ENCODE results near the gene MAFG. TPM values are rescaled to one million over a fixed set of nuclear protein-coding genes. Genes with fewer than 3 reads are reported as not detected.

Gene MAFG
- total and polyA plus RNA-seq, 2 donors (not counting 1 experiment from before 2014, with no cell fraction given) = 11.3 to 20.6 TPM

DNA sequence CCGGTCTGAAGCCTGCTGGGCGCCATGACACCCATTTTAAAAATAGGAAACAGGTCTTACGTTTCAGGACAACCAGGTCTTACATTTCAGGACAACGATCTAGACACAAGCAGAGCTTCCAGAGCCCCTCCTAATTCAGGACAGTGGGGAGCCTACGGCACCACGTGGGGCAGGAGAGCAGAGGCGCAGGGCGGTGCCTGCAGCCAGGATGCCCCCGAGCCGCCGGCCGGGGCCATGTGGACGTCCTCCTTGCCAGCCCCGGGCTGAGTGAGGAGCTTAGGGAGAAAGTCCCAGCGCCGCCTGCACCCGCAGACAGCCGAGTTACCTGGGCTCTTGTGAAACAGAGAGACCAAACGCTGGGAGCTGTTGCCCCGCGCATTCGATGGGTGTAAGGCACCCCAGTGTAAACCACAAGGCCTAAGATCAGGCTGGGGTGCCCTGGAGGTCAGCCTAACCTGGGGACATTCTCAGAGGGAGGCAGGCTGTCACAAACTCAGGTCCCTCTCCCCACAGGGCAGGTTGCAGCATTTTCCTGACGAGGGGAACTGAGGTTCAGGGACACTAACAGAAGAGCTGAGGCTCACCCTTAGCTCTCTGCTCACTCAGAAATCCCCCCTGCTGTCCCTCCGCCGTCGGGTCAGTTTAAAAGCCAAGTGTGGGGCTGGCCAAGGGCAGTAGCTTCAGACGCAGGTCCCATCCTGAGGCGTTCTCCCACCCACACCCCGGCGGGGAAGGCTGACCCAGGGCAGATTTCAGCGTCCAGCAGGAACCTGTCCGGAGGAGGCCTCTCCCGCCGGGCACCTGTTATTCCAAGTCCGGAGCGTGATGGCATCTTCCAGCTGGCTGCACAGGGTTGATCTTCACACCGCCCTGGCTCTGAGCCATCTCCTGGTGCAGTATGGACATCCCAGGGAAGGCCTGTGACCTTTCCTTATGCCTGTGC, 35.2 kb upstream of the MAFG start:
- Histone ChIP-seq H3K9me3 (ENCODE audit: control insufficient read depth, insufficient read depth, low read depth, low read length) (no peaks in the 10 kb centered on the region), H3K79me2 (ENCODE audit: control insufficient read depth, insufficient read depth, low read length) (no peaks in the 10 kb centered on the region), H4K20me1 (ENCODE audit: control insufficient read depth, extremely low read depth, insufficient read depth, low read length) (no peaks in the 10 kb centered on the region), H3K27ac (ENCODE audit: insufficient read depth, low read length) (no peak overlapping the region), H2AFZ (ENCODE audit: low read length) (no peak overlapping the region), H3K27me3 (ENCODE audit: control insufficient read depth, insufficient read depth, low read length) (peaks cover 36% of the 10 kb centered on the region), H3K36me3 (ENCODE audit: control insufficient read depth, insufficient read depth, low read length) (no peaks in the 10 kb centered on the region), H3K9ac (ENCODE audit: insufficient read depth, low read length) (no peak overlapping the region), H3K4me3 (replicated peaks in 1 of 4; ENCODE audit: control extremely low read depth in 1 of 4, insufficient read depth in 1 of 4, low read depth in 3 of 4, low read length in 4 of 4) (no peak overlapping the region), H3K4me1 (ENCODE audit: control insufficient read depth, extremely low read depth, insufficient read depth, low read length) (peaks cover 10% of the 10 kb centered on the region), H3K4me2 (ENCODE audit: extremely low read depth, insufficient read depth, low read length) (no peak overlapping the region)
- TF ChIP-seq, protein P1, sequence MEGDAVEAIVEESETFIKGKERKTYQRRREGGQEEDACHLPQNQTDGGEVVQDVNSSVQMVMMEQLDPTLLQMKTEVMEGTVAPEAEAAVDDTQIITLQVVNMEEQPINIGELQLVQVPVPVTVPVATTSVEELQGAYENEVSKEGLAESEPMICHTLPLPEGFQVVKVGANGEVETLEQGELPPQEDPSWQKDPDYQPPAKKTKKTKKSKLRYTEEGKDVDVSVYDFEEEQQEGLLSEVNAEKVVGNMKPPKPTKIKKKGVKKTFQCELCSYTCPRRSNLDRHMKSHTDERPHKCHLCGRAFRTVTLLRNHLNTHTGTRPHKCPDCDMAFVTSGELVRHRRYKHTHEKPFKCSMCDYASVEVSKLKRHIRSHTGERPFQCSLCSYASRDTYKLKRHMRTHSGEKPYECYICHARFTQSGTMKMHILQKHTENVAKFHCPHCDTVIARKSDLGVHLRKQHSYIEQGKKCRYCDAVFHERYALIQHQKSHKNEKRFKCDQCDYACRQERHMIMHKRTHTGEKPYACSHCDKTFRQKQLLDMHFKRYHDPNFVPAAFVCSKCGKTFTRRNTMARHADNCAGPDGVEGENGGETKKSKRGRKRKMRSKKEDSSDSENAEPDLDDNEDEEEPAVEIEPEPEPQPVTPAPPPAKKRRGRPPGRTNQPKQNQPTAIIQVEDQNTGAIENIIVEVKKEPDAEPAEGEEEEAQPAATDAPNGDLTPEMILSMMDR (conservative IDR thresholded peaks at IDR 0.05 in 1 of 2, IDR thresholded peaks at IDR 0.05 in 1 of 2; ENCODE audit: low read depth in 1 of 2, low read length in 2 of 2) = no peak
- TF ChIP-seq EZH2 (IDR thresholded peaks at IDR 0.05; ENCODE audit: low read length, missing control alignments) = no peak
- no peak for DNase-seq (ENCODE audit: low read depth in 2 of 2)

DNA sequence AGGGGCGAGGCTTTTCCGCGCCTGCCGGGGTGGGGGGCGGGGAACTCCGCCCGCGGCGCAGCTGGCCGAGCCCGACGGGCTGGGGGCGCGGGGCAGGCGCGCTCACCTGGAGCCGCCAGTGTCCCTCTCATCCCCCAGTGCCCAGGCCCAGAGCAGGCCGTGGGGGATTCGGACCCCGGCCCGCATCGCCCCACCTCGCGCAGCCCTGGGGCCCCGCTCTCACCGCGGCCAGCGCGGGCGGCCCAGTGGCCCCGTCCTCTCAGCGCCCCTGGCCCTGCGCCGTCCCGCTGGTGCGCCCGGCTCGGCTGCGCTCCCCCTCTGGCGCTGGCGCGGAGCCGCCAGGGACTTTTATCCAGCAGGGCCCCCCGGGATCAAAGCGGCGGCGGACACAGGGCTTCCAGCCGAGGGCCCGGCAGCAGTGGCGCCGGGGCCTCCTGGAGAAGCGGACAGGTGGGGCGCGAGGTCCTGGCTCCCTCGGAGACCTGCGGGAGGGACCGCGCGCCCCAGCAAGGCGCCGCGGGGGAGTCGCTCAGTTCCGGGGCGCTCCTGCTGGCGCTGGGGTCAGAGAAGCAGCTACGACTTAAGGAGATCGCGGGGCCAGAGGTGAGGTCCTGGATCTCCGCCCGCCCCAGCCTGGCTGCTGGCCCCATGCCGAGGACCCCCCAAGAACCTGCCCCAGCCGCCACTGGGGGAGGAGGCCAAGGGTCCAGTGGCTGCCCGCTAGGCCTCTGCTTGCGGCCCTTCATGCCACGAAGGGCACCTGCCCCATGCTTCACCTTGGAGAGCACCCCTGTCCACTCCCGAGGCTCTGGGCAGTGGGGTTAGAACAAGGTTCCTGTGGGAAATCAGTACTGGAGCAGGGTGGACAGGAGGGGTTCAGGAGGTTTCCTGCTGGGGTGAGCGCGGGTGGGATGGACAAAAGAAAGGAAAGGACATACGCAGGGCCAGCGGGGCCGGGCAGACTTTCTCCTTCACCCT, 34.3 kb upstream of the MAFG start:
- no peaks in the 10 kb centered on the region for H4K20me1 ChIP-seq (ENCODE audit: control insufficient read depth, extremely low read depth, insufficient read depth, low read length)
- no peaks in the 10 kb centered on the region for H3K79me2 ChIP-seq (ENCODE audit: control insufficient read depth, insufficient read depth, low read length)
- peaks cover 2% of the 10 kb centered on the region for H3K4me1 ChIP-seq (ENCODE audit: control insufficient read depth, extremely low read depth, insufficient read depth, low read length)
- H3K27me3 ChIP-seq (ENCODE audit: control insufficient read depth, insufficient read depth, low read length) = peaks cover 36% of the 10 kb centered on the region
- H3K4me2 ChIP-seq (ENCODE audit: extremely low read depth, insufficient read depth, low read length) = no peak overlapping the region
- no peak for DNase-seq (ENCODE audit: low read depth in 2 of 2)
- H3K9me3 ChIP-seq (ENCODE audit: control insufficient read depth, insufficient read depth, low read depth, low read length) = no peaks in the 10 kb centered on the region
- no peak overlapping the region for H3K27ac ChIP-seq (ENCODE audit: insufficient read depth, low read length)
- TF ChIP-seq, protein P1 (conservative IDR thresholded peaks at IDR 0.05 in 1 of 2, IDR thresholded peaks at IDR 0.05 in 1 of 2; ENCODE audit: low read depth in 1 of 2, low read length in 2 of 2) = no peak
- TF ChIP-seq EZH2 (IDR thresholded peaks at IDR 0.05; ENCODE audit: low read length, missing control alignments) = peak; percentile 78
- no peak overlapping the region for H3K9ac ChIP-seq (ENCODE audit: insufficient read depth, low read length)
- H3K36me3 ChIP-seq (ENCODE audit: control insufficient read depth, insufficient read depth, low read length) = no peaks in the 10 kb centered on the region
- no peak overlapping the region for H3K4me3 ChIP-seq (replicated peaks in 1 of 4; ENCODE audit: control extremely low read depth in 1 of 4, insufficient read depth in 1 of 4, low read depth in 3 of 4, low read length in 4 of 4)
- H2AFZ ChIP-seq (ENCODE audit: low read length) = no peak overlapping the region

DNA sequence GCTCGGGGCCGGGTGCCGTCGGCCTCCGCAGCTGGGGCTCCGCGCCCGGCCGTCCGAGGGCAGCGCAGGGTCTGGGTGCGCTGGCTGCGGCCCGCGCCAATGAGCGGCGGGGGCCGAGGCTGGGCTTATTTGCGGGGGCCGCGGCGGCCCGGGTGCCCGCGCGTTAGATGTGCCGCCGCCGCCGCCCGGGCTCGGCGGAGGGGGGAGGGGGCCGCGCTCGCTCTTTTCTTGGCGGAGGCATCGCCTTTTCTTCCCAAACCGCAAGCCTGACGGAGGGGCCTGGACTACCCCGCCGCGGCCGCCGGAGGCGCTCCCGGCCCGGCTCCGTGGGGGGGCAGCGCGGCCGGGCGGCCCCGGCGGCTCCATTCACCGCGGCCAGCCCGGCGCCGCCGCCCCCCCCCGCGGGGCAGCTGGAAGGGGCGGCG, 33.6 kb upstream of the MAFG start, which contains the start of gene NOTUM:
NOTUM (minus strand) TSS at position 101 of the 425 bp plus-strand sequence. CDS start 278 bp downstream, outside the sequence.
- H2AFZ ChIP-seq (ENCODE audit: low read length) = no peak within 1 kb of the TSS

More for the DNA sequence above, 33.6 kb upstream of the MAFG start, which contains the start of gene NOTUM:
- Histone ChIP-seq H3K9ac (ENCODE audit: insufficient read depth, low read length) (no peak within 1 kb of the TSS), H4K20me1 (ENCODE audit: control insufficient read depth, extremely low read depth, insufficient read depth, low read length) (no peaks in the 10 kb centered on the region), H3K36me3 (ENCODE audit: control insufficient read depth, insufficient read depth, low read length) (no peaks in the 10 kb centered on the region), H3K27me3 (ENCODE audit: control insufficient read depth, insufficient read depth, low read length) (peaks cover 36% of the 10 kb centered on the region), H3K9me3 (ENCODE audit: control insufficient read depth, insufficient read depth, low read depth, low read length) (no peaks in the 10 kb centered on the region), H3K4me2 (ENCODE audit: extremely low read depth, insufficient read depth, low read length) (no peak within 1 kb of the TSS), H3K4me3 (replicated peaks in 1 of 4; ENCODE audit: control extremely low read depth in 1 of 4, insufficient read depth in 1 of 4, low read depth in 3 of 4, low read length in 4 of 4) (peak within 1 kb of the TSS in 1 of 4 experiments; percentile 20), H3K27ac (ENCODE audit: insufficient read depth, low read length) (no peak within 1 kb of the TSS), H3K79me2 (ENCODE audit: control insufficient read depth, insufficient read depth, low read length) (no peaks in the 10 kb centered on the region), H3K4me1 (ENCODE audit: control insufficient read depth, extremely low read depth, insufficient read depth, low read length) (peaks cover 2% of the 10 kb centered on the region)
- TF ChIP-seq, protein P1 (conservative IDR thresholded peaks at IDR 0.05 in 1 of 2, IDR thresholded peaks at IDR 0.05 in 1 of 2; ENCODE audit: low read depth in 1 of 2, low read length in 2 of 2) = peak in 1 of 2 donors; percentile 12
- TF ChIP-seq EZH2 (IDR thresholded peaks at IDR 0.05; ENCODE audit: low read length, missing control alignments) = no peak
- peak; percentile 27 to 29 for DNase-seq (ENCODE audit: low read depth in 2 of 2)

Measured in fibroblast of lung (primary cell).